22Rv1 (cell line): ENCODE results near the gene MRE11.

Source experiments
- H3K27ac ChIP-seq: fragments of 450-650 bp; 2 replicates; pipeline ENCODE4 v1.5.1; 2017
- ZFX ChIP-seq: fragments of 450-650 bp; IDR thresholded peaks from 2 replicates; pipeline ENCODE4 v1.6.1; 2017; ENCODE audit warnings: antibody characterized with exemption, borderline replicate concordance
- TF ChIP-seq, protein P1 (sequence below): fragments of 450-650 bp; IDR thresholded peaks from 2 replicates; pipeline ENCODE4 v1.5.1; 2017; ENCODE audit warnings: mild to moderate bottlenecking

Gene MRE11

GRCh38 chr11:94424011-94424410 is 69.6 kb downstream of the MRE11 start:
- H3K27ac ChIP-seq = no peak overlapping the region
- TF ChIP-seq, protein P1, sequence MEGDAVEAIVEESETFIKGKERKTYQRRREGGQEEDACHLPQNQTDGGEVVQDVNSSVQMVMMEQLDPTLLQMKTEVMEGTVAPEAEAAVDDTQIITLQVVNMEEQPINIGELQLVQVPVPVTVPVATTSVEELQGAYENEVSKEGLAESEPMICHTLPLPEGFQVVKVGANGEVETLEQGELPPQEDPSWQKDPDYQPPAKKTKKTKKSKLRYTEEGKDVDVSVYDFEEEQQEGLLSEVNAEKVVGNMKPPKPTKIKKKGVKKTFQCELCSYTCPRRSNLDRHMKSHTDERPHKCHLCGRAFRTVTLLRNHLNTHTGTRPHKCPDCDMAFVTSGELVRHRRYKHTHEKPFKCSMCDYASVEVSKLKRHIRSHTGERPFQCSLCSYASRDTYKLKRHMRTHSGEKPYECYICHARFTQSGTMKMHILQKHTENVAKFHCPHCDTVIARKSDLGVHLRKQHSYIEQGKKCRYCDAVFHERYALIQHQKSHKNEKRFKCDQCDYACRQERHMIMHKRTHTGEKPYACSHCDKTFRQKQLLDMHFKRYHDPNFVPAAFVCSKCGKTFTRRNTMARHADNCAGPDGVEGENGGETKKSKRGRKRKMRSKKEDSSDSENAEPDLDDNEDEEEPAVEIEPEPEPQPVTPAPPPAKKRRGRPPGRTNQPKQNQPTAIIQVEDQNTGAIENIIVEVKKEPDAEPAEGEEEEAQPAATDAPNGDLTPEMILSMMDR = no peak
- no peak for TF ChIP-seq ZFX

DNA sequence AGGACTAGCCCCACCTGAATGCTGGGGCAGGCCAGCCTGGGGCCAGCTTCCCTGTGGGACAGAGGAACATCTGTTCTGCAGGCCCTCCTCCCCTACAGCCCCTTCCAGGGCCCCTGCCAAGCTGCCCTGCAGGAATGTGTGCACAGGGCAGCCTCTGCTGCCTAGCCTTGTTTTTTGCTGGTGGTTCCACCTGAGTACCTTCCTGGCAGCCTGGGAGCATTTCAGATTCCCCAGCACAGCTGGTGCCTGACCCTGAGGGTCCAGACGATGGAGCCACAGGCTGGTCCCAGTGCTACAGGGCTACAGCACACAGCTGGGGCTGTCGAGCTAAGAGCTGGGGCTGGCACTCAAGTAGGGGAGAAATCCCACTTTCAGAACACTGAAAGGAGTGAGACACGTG is 70.1 kb downstream of the MRE11 start:
- no peak for TF ChIP-seq ZFX
- TF ChIP-seq, protein P1 = no peak

GRCh38 chr11:94418123-94418765 is 75.4 kb downstream of the MRE11 start:
- TF ChIP-seq ZFX = no peak
- TF ChIP-seq, protein P1 = no peak
- H3K27ac ChIP-seq = no peak overlapping the region

More for the DNA sequence above, 70.1 kb downstream of the MRE11 start:
- no peak overlapping the region for H3K27ac ChIP-seq

GRCh38 chr11:94417386-94417987 is 76.2 kb downstream of the MRE11 start:
- no peak for TF ChIP-seq ZFX
- TF ChIP-seq, protein P1 = peak; percentile 54
- no peak overlapping the region for H3K27ac ChIP-seq

GRCh38 chr11:94405062-94405833 is 88.4 kb downstream of the MRE11 start:
- TF ChIP-seq ZFX = no peak
- TF ChIP-seq, protein P1 = no peak
- H3K27ac ChIP-seq = no peak overlapping the region

DNA sequence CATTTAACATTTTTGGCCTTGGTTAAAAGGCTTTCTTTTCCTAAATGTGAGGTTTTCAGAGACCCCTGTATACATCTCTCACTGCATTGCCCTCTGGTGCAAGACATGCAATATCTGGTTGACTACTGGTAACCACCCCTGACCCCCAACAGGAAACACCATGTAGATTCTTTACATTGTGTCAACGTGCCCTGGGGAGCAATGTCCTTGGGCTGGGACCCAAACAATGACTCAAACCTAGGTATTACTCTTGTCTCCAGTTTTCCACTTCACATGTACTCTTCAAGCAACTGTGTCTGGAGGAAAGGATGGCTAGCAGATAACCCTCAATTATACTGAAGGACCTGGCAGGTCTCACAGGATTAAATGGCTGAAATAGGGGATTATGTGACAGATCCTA is 91.3 kb downstream of the MRE11 start:
- no peak overlapping the region for H3K27ac ChIP-seq
- TF ChIP-seq, protein P1 = no peak
- TF ChIP-seq ZFX = no peak

- no peak overlapping the region for H3K27ac ChIP-seq
- TF ChIP-seq, protein P1 = no peak
- TF ChIP-seq ZFX = no peak
Observed at GRCh38 chr11:94401773-94402265, 91.8 kb downstream of the MRE11 start.
